Activated CD4-positive, alpha-beta memory T cell treated with anti-CD3 and anti-CD28 coated beads for 36 hours (primary cell): ENCODE results near the gene GLI3. TPM values are rescaled to one million over a fixed set of nuclear protein-coding genes. Genes with fewer than 3 reads are reported as not detected.
A peak's percentile ranks its signal among the peaks of the same experiment; 100 is the strongest.

Experiments
- CTCF ChIA-PET: fragments of 350-600 bp; sonication (Branson Sonifier 250); formaldehyde crosslinking; loops from one replicate; lab custom pipeline; 2021; ENCODE audit warnings: antibody characterized with exemption, inconsistent platforms; lab: Charles Lee
- POLR2A ChIA-PET: fragments of 350-600 bp; sonication (Branson Sonifier 250); formaldehyde crosslinking; loops from one replicate; lab custom pipeline; 2021; ENCODE audit warnings: antibody characterized with exemption; lab: Charles Lee
- DNase-seq: peaks from one replicate; pipeline ENCODE4 v3.0.0-alpha.2; 2020
- H3K27ac Mint-ChIP-seq: one replicate; pipeline ENCODE4 v1.8.0; 2021; ENCODE audit warnings: mixed read lengths
- H3K27me3 Mint-ChIP-seq: one replicate; pipeline ENCODE4 v1.8.0; 2021; ENCODE audit warnings: mixed read lengths
- H3K36me3 Mint-ChIP-seq: one replicate; pipeline ENCODE4 v1.8.0; 2021; ENCODE audit warnings: mixed read lengths
- H3K4me1 Mint-ChIP-seq: one replicate; pipeline ENCODE4 v1.8.0; 2021; ENCODE audit warnings: low read depth, mixed read lengths
- H3K4me3 Mint-ChIP-seq: one replicate; pipeline ENCODE4 v1.8.0; 2021; ENCODE audit warnings: mild to moderate bottlenecking, mixed read lengths
- H3K9me3 Mint-ChIP-seq: one replicate; pipeline ENCODE4 v1.8.0; 2021; ENCODE audit warnings: mixed read lengths
- intact Hi-C: fragments of 100-400 bp; cut with micrococcal nuclease; formaldehyde crosslinking; loops from one replicate; pipeline ENCODE4 v1.15.1; 2023
- total RNA-seq, 2 experiments: library from RNA; stranded (reverse); gene quantifications; one replicate each; pipeline ENCODE4 v1.2.3, GENCODE V29; 2021

The GLI3 gene
- total RNA-seq, 2 experiments from 2014 or later: 0.02 TPM; not detected in 1

- intact Hi-C loops: loop anchor here (2.0 to 5.0 kb wide), 2 partner anchors 934 to 1320 kb away; no protein-coding TSS in a partner anchor
- no peaks in the 10 kb centered on the region for H3K9me3 Mint-ChIP-seq
- H3K27me3 Mint-ChIP-seq: peaks cover 29% of the 10 kb centered on the region
- POLR2A ChIA-PET: no interaction called here
- H3K36me3 Mint-ChIP-seq: no peaks in the 10 kb centered on the region
- H3K4me1 Mint-ChIP-seq: peaks cover 5% of the 10 kb centered on the region
- DNase-seq: no peak
- no peak overlapping the region for H3K27ac Mint-ChIP-seq
- CTCF ChIA-PET: interaction anchor here (0.6 to 1.8 kb wide), 14 partner anchors 9 to 1895 kb away, joined by 3 to 15 read pairs (median 4); no protein-coding TSS in a partner anchor
- H3K4me3 Mint-ChIP-seq: no peak overlapping the region
These were observed 294.4 kb downstream of the GLI3 start for GRCh38 chr7:41942468-41943093.

- ChIA-PET CTCF (interaction anchor here (0.6 to 2.0 kb wide), 42 partner anchors 8 to 1897 kb away, joined by 3 to 21 read pairs (median 4); no protein-coding TSS in a partner anchor), POLR2A (interaction anchor here (0.5 kb wide), 1 partner anchor 1039 kb away, joined by 3 read pairs; no protein-coding TSS in a partner anchor)
- Mint-ChIP-seq H3K9me3 (no peaks in the 10 kb centered on the region), H3K36me3 (no peaks in the 10 kb centered on the region), H3K4me1 (peaks cover 5% of the 10 kb centered on the region), H3K27ac (no peak overlapping the region), H3K27me3 (peaks cover 25% of the 10 kb centered on the region), H3K4me3 (no peak overlapping the region)
- intact Hi-C loops: loop anchor here (5.0 kb wide), 1 partner anchor 1321 kb away; no protein-coding TSS in a partner anchor
- DNase-seq: peak; percentile 66
These were observed 296.2 kb downstream of the GLI3 start for GRCh38 chr7:41940760-41941343.

- intact Hi-C loops: no loop called here
- Mint-ChIP-seq H3K4me1 (peaks cover 5% of the 10 kb centered on the region), H3K9me3 (no peaks in the 10 kb centered on the region), H3K36me3 (no peaks in the 10 kb centered on the region), H3K27me3 (peaks cover 22% of the 10 kb centered on the region), H3K4me3 (no peak overlapping the region), H3K27ac (no peak overlapping the region)
- ChIA-PET CTCF (no interaction called here), POLR2A (no interaction called here)
- no peak for DNase-seq
These were observed 298.6 kb downstream of the GLI3 start for GRCh38 chr7:41938371-41938770.

GRCh38 chr7:41933427-41933826 is 303.6 kb downstream of the GLI3 start:
- POLR2A ChIA-PET: no interaction called here
- H3K9me3 Mint-ChIP-seq: no peaks in the 10 kb centered on the region
- no peak for DNase-seq
- H3K36me3 Mint-ChIP-seq: no peaks in the 10 kb centered on the region
- CTCF ChIA-PET: interaction anchor here (1.3 to 1.8 kb wide), 2 partner anchors 8 to 9 kb away, joined by 8 to 11 read pairs; no protein-coding TSS in a partner anchor
- H3K4me3 Mint-ChIP-seq: no peak overlapping the region
- intact Hi-C loops: no loop called here
- H3K4me1 Mint-ChIP-seq: no peaks in the 10 kb centered on the region
- H3K27me3 Mint-ChIP-seq: peaks cover 3% of the 10 kb centered on the region
- H3K27ac Mint-ChIP-seq: no peak overlapping the region

GRCh38 chr7:41931263-41931646 is 305.8 kb downstream of the GLI3 start:
- H3K27ac Mint-ChIP-seq: no peak overlapping the region
- CTCF ChIA-PET: interaction anchor here (1.9 kb wide), 1 partner anchor 10 kb away, joined by 11 read pairs; no protein-coding TSS in a partner anchor
- no peaks in the 10 kb centered on the region for H3K4me1 Mint-ChIP-seq
- no peaks in the 10 kb centered on the region for H3K36me3 Mint-ChIP-seq
- intact Hi-C loops: no loop called here
- DNase-seq: no peak
- POLR2A ChIA-PET: no interaction called here
- H3K27me3 Mint-ChIP-seq: peaks cover 11% of the 10 kb centered on the region
- H3K4me3 Mint-ChIP-seq: no peak overlapping the region
- H3K9me3 Mint-ChIP-seq: no peaks in the 10 kb centered on the region

- intact Hi-C loops: no loop called here
- POLR2A ChIA-PET: no interaction called here
- Mint-ChIP-seq H3K36me3 (no peaks in the 10 kb centered on the region), H3K27ac (no peak overlapping the region), H3K9me3 (no peaks in the 10 kb centered on the region), H3K27me3 (peaks cover 11% of the 10 kb centered on the region), H3K4me3 (no peak overlapping the region), H3K4me1 (no peaks in the 10 kb centered on the region)
- DNase-seq: no peak
- CTCF ChIA-PET: interaction anchor here (1.4 to 1.9 kb wide), 2 partner anchors 10 to 13 kb away, joined by 3 to 11 read pairs; no protein-coding TSS in a partner anchor
These were observed 306.3 kb downstream of the GLI3 start for GRCh38 chr7:41930538-41931262.

GRCh38 chr7:41928781-41929180 is 308.2 kb downstream of the GLI3 start:
- Mint-ChIP-seq H3K4me1 (no peaks in the 10 kb centered on the region), H3K4me3 (no peak overlapping the region), H3K36me3 (no peaks in the 10 kb centered on the region), H3K27me3 (peaks cover 11% of the 10 kb centered on the region), H3K27ac (no peak overlapping the region), H3K9me3 (no peaks in the 10 kb centered on the region)
- intact Hi-C loops: no loop called here
- no peak for DNase-seq
- ChIA-PET CTCF (interaction anchor here (1.3 kb wide), 1 partner anchor 13 kb away, joined by 3 read pairs; no protein-coding TSS in a partner anchor), POLR2A (no interaction called here)

GRCh38 chr7:41928166-41928565 is 308.8 kb downstream of the GLI3 start:
- intact Hi-C loops: no loop called here
- H3K4me3 Mint-ChIP-seq: no peak overlapping the region
- peaks cover 11% of the 10 kb centered on the region for H3K27me3 Mint-ChIP-seq
- no peaks in the 10 kb centered on the region for H3K9me3 Mint-ChIP-seq
- no peak overlapping the region for H3K27ac Mint-ChIP-seq
- CTCF ChIA-PET: interaction anchor here (0.7 to 1.3 kb wide), 2 partner anchors 12 kb away, joined by 3 to 4 read pairs; no protein-coding TSS in a partner anchor
- no peaks in the 10 kb centered on the region for H3K36me3 Mint-ChIP-seq
- POLR2A ChIA-PET: no interaction called here
- no peaks in the 10 kb centered on the region for H3K4me1 Mint-ChIP-seq
- no peak for DNase-seq

- no peak for DNase-seq
- H3K36me3 Mint-ChIP-seq: no peaks in the 10 kb centered on the region
- no peaks in the 10 kb centered on the region for H3K9me3 Mint-ChIP-seq
- H3K4me3 Mint-ChIP-seq: no peak overlapping the region
- CTCF ChIA-PET: interaction anchor here (0.7 to 1.3 kb wide), 2 partner anchors 12 to 13 kb away, joined by 3 to 4 read pairs; no protein-coding TSS in a partner anchor
- POLR2A ChIA-PET: no interaction called here
- no peak overlapping the region for H3K27ac Mint-ChIP-seq
- H3K4me1 Mint-ChIP-seq: no peaks in the 10 kb centered on the region
- intact Hi-C loops: no loop called here
- H3K27me3 Mint-ChIP-seq: peaks cover 14% of the 10 kb centered on the region
These were observed 309.6 kb downstream of the GLI3 start for GRCh38 chr7:41927380-41927779.

GRCh38 chr7:41925946-41926345 is 311.1 kb downstream of the GLI3 start:
- DNase-seq: no peak
- Mint-ChIP-seq H3K4me3 (no peak overlapping the region), H3K9me3 (no peaks in the 10 kb centered on the region), H3K27ac (no peak overlapping the region), H3K4me1 (no peaks in the 10 kb centered on the region), H3K36me3 (no peaks in the 10 kb centered on the region), H3K27me3 (peaks cover 20% of the 10 kb centered on the region)
- intact Hi-C loops: no loop called here
- CTCF ChIA-PET: interaction anchor here (0.6 kb wide), 1 partner anchor 1428 kb away, joined by 4 read pairs; no protein-coding TSS in a partner anchor
- POLR2A ChIA-PET: no interaction called here

- POLR2A ChIA-PET: no interaction called here
- CTCF ChIA-PET: interaction anchor here (1.4 kb wide), 1 partner anchor 16 kb away, joined by 4 read pairs; no protein-coding TSS in a partner anchor
These were observed 312.2 kb downstream of the GLI3 start for GRCh38 chr7:41924796-41925195.

More at GRCh38 chr7:41924796-41925195, 312.2 kb downstream of the GLI3 start:
- H3K9me3 Mint-ChIP-seq: no peaks in the 10 kb centered on the region
- H3K4me1 Mint-ChIP-seq: no peaks in the 10 kb centered on the region
- peaks cover 24% of the 10 kb centered on the region for H3K27me3 Mint-ChIP-seq
- no peak overlapping the region for H3K27ac Mint-ChIP-seq
- DNase-seq: no peak
- no peaks in the 10 kb centered on the region for H3K36me3 Mint-ChIP-seq
- no peak overlapping the region for H3K4me3 Mint-ChIP-seq
- intact Hi-C loops: no loop called here
